Erythroblast (primary cell): ENCODE measurements around the gene RPS15.

Experiments
- DNase-seq, 2 experiments: peaks; one replicate each; lab custom pipeline; 2025; lab: John Stamatoyannopoulos, UW
- GATA1 ChIP-seq: IDR thresholded peaks from 2 replicates; pipeline ENCODE4 v1.6.1; 2011; ENCODE audit warnings: low read depth, mild to moderate bottlenecking, control low read depth, low read length, moderate library complexity
- POLR2A ChIP-seq: IDR thresholded peaks from 2 replicates; pipeline ENCODE4 v1.6.1; 2011; ENCODE audit warnings: mild to moderate bottlenecking, low read length

Gene RPS15

DNA sequence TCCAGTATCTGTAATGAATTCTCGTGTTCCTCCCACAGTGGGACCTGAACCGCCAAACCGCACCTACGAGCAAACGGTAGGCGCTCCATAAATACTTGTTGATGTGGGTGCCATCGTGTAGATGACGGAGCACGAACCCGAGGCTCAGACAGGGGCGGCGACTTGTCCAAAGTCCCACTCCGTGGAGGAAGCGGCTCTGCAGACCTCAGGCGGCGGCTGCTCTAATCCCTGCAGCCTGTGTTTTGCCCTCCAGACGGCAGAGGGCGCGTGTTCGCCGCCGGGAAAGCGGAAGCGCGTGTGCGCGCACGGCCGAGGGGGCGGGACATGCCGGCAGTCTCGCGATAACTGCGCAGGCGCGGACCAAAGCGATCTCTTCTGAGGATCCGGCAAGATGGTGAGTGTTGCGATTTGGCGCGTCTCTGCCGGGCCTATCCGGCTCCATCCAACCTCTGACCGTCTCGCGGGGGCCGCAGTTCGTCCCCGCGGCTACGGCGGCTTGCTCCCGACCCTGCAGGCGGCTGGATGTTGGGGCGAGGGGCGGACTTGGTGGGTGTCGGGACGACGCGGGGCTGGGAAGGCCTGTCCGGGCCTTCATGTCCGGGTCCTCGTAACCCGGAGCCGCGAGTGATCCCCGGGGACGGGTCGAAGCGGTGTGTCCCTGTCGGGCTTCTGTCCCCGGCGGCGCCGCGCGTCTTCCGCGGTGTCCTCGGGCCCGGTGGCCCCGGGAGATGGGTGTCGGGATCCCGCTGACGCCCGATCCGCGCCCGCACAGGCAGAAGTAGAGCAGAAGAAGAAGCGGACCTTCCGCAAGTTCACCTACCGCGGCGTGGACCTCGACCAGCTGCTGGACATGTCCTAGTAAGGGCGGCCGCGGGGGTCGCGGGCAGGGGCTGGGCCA lies at the start of gene RPS15:
RPS15 (plus strand) TSS at position 362 of the 898 bp plus-strand sequence; CDS start at position 392, 30 bp downstream.
- DNase-seq = peak; percentile 97 to 99
- TF ChIP-seq GATA1 (no peak), POLR2A (peak; percentile 97)

DNA sequence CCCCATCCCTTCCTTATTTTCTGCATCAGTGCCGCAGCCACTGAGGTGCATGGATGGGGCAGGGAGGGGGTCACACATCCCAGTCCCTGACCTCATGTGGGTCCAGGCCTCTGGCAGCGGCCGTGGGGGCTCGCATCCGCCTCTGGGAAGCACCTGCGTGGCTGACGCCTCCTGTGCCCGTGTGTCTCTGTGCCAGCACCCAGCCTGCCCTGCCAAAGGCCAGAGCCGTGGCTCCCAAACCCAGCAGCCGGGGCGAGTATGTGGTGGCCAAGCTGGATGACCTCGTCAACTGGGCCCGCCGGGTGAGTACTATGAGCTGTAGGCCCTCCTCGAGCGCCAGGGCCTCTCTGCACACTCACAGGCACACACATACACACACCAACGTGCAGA lies 49.6 kb upstream of the RPS15 start:
- no peak for DNase-seq
- TF ChIP-seq GATA1 (no peak), POLR2A (no peak)

- DNase-seq = no peak
- no peak for TF ChIP-seq GATA1
- TF ChIP-seq POLR2A = no peak
These were observed 48.9 kb upstream of the RPS15 start for GRCh38 chr19:1389033-1389940.

GRCh38 chr19:1390890-1391423 lies 47.2 kb upstream of the RPS15 start:
- TF ChIP-seq GATA1 (no peak), POLR2A (no peak)
- DNase-seq = no peak

- TF ChIP-seq POLR2A (no peak), GATA1 (no peak)
- no peak for DNase-seq
These were observed 45.8 kb upstream of the RPS15 start for GRCh38 chr19:1392407-1392806.

DNA sequence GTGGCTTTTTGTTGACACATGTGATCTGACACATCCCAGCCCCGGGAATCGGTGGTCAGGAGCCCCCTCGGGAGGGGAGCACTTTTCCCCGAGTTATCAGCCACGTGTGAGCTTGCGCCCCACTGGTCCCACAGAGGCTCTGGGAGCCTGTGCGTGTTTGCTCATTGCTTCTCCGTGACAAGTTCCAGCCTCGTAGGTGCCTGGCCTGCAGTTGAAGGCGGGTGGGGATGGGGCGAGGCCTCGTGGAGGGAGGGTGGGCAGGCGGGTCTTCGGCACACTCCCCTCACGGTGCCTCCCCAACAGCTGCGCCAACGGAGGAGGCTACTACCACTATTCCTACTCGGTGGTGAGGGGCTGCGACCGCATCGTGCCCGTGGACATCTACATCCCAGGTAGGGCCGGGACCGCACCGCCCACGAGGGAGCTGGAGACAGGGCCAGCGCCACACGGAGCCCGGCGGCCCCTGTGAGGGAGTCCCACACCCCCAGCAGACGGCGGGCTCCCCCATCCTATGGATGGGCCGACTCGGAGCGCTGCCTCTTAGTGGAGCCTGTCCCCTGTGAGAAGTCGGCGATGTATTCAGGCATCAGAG lies 45.2 kb upstream of the RPS15 start:
- TF ChIP-seq POLR2A (no peak), GATA1 (no peak)
- DNase-seq = no peak

DNA sequence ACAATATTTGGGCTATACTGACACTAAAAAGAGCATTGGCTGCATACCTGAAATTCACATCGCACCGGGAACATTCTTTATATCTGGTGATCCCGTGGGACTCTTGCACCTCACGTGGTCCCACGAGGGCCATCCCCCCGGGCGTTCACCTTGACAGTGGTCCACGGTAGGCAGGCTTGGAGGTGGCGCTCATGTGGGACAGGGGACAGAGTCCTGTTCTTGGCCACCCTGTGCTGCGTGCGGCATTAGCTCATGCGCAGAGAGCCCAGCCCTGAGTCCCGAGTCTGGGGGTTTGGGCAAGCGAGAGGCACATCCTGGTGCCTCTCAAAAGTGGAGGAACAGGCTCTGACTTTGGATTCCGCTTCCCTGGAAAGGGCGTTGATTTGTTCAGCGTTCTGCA lies 44.4 kb upstream of the RPS15 start:
- TF ChIP-seq GATA1 (no peak), POLR2A (no peak)
- DNase-seq = no peak

DNA sequence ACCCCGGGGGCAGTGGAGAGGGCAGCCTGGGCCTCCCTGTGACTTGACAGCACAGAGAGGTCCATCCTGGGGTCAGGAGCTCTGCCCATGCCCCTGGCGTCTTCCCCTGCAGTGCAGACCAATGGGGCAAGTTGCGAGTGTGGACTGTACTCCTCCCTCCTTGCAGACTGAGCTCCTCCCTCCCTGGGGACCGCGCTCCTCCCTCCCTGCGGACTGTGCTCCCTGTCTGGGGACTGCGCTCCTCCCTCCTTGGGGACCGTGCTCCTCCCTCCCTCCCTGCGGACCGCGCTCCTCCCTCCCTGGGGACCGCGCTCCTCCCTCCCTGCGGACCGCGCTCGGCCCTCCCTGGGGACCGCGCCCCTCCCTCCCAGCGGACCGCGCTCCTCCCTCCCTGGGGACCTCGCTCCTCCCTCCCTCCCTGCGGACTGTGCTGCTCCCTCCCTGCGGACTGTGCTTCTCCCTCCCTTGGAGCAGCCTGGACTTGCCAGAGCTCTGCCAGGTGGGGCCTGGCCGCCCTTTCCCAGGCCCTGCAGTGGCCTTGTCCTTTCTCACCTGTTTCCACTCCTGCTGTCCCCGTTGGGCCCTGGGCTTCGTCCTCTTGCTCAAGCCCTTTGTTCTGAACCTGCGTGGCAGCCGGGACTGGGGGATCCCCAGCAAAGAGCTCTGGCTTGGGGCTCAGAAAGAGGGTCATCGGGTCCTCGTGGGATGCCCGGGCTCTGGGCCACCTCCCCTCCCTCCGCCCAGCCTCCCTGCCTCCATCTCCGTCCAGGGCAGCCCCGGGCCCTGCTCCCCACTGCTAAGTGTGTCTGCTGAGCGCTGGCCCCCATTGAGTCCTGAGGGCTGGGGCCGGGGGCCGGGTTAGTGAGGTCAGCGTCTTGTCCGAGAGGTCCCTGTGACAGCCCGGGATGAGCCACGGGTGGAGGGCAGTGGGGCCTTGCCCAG lies 43.7 kb upstream of the RPS15 start:
- no peak for DNase-seq
- TF ChIP-seq GATA1 (no peak), POLR2A (no peak)

- no peak for TF ChIP-seq GATA1
- TF ChIP-seq POLR2A = no peak
- DNase-seq = no peak
These were observed 42.8 kb upstream of the RPS15 start for GRCh38 chr19:1395194-1396018.

DNA sequence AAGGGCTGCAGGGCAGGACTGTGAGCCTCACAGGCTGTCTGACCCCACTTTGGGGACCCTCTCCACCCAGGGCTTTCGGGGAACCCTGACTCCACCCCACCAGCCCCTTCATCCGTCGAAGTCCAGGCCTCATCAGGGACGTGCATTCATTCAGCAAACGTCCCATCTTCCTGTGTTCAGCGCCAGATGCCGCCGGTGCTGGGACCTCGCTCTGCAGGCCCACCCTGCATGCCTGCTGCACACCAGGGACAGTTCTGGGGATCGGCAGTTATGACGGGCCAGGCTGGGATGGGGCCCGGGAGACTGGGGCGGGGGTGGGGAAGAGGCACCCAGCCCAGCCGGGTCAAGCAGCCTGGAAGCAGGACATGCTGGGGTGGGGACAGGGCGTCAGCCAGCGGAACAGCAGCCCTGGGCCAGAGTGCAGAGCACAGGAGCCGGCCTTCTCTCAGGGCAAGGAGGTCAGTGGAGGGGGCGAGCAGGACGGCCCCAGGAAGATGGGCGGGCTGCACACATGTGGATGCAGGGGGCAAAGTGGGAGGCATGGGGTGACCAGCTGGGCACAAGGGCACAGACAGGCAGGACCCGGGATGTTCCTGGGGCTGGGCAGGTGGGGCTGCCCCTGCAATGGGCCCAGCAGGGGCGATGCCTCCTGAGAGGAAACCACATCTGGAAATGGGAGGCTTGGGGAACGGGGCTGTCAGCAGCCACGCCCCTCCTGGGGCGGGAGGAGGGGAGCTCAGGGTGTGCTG lies 42.0 kb upstream of the RPS15 start:
- TF ChIP-seq GATA1 = no peak
- no peak for TF ChIP-seq POLR2A
- no peak for DNase-seq
